A549 (cell line): ENCODE measurements around the gene SPACA7. TPM values are rescaled to one million over a fixed set of nuclear protein-coding genes. Genes with fewer than 3 reads are reported as not detected.

Experiments used
- ATAC-seq, 2 experiments: fragments of 200-7000 bp in 1 of 2; fragments of >200 bp in 1 of 2; cut with Nextera tagmentation in 1 of 2; cut with Tn5 transposase in 1 of 2; 3 replicates each; pipeline versions ENCODE4 v1.8.0 to v1.9.1; 2018 to 2020; ENCODE audit warnings: mild to moderate bottlenecking in 1 of 2, moderate library complexity in 1 of 2
- CTCF ChIA-PET: fragments of 300-600 bp; sonication (Branson Sonifier 250); formaldehyde crosslinking; extraction: SDS; loops from one replicate; lab custom pipeline; 2021; ENCODE audit warnings: antibody characterized with exemption, inconsistent platforms; lab: Yijun Ruan, JAX
- POLR2A ChIA-PET: fragments of 350-600 bp; formaldehyde crosslinking; extraction: SDS; loops from one replicate; lab custom pipeline; 2021; ENCODE audit warnings: antibody characterized with exemption, inconsistent platforms; lab: Yijun Ruan, JAX
- DNase-seq, 2 experiments: peaks; one replicate each; pipeline versions ENCODE4 v3.0.0 to v3.0.0-alpha.2; 2011 to 2016; ENCODE audit warnings: low read depth in 1 of 2, low spot score in 1 of 2
- FAIRE-seq: peaks from 2 replicates; lab custom pipeline; 2011; peaks lifted over from hg19 to GRCh38; lab: Jason Lieb, UNC
- H3K27ac ChIP-seq, 2 experiments: fragments of >200 bp; sonication (Bioruptor Twin); formaldehyde crosslinking; 3 replicates each; pipeline ENCODE4 v1.5.1; 2016 to 2017
- H3K4me1 ChIP-seq: fragments of >200 bp; sonication (Bioruptor Twin); formaldehyde crosslinking; 3 replicates; pipeline ENCODE4 v1.6.1; 2016
- H3K4me2 ChIP-seq: fragments of >200 bp; sonication (Bioruptor Twin); formaldehyde crosslinking; 3 replicates; pipeline ENCODE4 v1.6.1; 2016
- H3K4me3 ChIP-seq: fragments of >200 bp; sonication (Bioruptor Twin); formaldehyde crosslinking; 3 replicates; pipeline ENCODE4 v1.5.1; 2016
- H3K9me3 ChIP-seq: fragments of >200 bp; sonication (Bioruptor Twin); formaldehyde crosslinking; 3 replicates; pipeline ENCODE4 v1.6.1; 2016
- BHLHE40 ChIP-seq: IDR thresholded peaks from 2 replicates; pipeline ENCODE4 v1.6.1; 2012; ENCODE audit warnings: low read depth, low read length, inconsistent platforms
- CBX8 ChIP-seq: fragments of 200-600 bp; sonication (generic); IDR thresholded peaks from 2 replicates; pipeline ENCODE4 v1.6.1; 2016
- CEBPB ChIP-seq, 2 experiments: fragments of >200 bp in 1 of 2; sonication (Bioruptor Twin) in 1 of 2; formaldehyde crosslinking in 1 of 2; IDR thresholded peaks; 2 replicates each; pipeline ENCODE4 v1.6.1; 2012 to 2016
- ESRRA ChIP-seq: fragments of 150-350 bp; IDR thresholded peaks from 2 replicates; pipeline ENCODE4 v1.6.1; 2014; ENCODE audit warnings: mild to moderate bottlenecking, low read length, borderline replicate concordance
- GATA3 ChIP-seq: IDR thresholded peaks from 2 replicates; pipeline ENCODE4 v1.6.1; 2012; ENCODE audit warnings: borderline replicate concordance
- HOXA7 ChIP-seq: fragments of 250-450 bp; sonication (Bioruptor Pico); IDR thresholded peaks from 2 replicates; pipeline ENCODE4 v1.5.0; 2020; ENCODE audit warnings: mild to moderate bottlenecking, moderate library complexity
- HOXB5 ChIP-seq: fragments of 250-450 bp; sonication (Bioruptor Pico); IDR thresholded peaks from 2 replicates; pipeline ENCODE4 v1.5.0; 2020; ENCODE audit warnings: mild to moderate bottlenecking, moderate library complexity
- JUN ChIP-seq, 2 experiments: fragments of >200 bp; sonication (Bioruptor Twin); formaldehyde crosslinking; IDR thresholded peaks; 2 replicates in 1 of 2; 3 replicates in 1 of 2; pipeline ENCODE4 v1.6.1; 2016 to 2017
- JUNB ChIP-seq: fragments of >200 bp; sonication (Bioruptor Twin); formaldehyde crosslinking; IDR thresholded peaks from 2 replicates; pipeline ENCODE4 v1.6.1; 2016
- MAFK ChIP-seq: fragments of 450-650 bp; IDR thresholded peaks from 2 replicates; pipeline ENCODE4 v1.6.1; 2014; ENCODE audit not compliant: partially characterized antibody
- MYC ChIP-seq: IDR thresholded peaks from 2 replicates; pipeline ENCODE4 v1.6.1; 2012; ENCODE audit warnings: mild to moderate bottlenecking, inconsistent platforms, low read length, improper control_type of control experiment, borderline replicate concordance
- NPAS2 ChIP-seq: fragments of 250-450 bp; sonication (Bioruptor Pico); IDR thresholded peaks from 2 replicates; pipeline ENCODE4 v1.8.0; 2022; ENCODE audit warnings: mild to moderate bottlenecking, moderate library complexity, borderline replicate concordance
- PHF8 ChIP-seq: fragments of 200-600 bp; sonication (generic); IDR thresholded peaks from 2 replicates; pipeline ENCODE4 v1.6.1; 2016; ENCODE audit warnings: low read depth, mild to moderate bottlenecking, antibody characterized with exemption, moderate library complexity, borderline replicate concordance
- POLR2A ChIP-seq: IDR thresholded peaks from 2 replicates; pipeline ENCODE4 v1.6.1; 2012; ENCODE audit warnings: mild to moderate bottlenecking, low read length
- RAD21 ChIP-seq, 2 experiments: fragments of >200 bp in 1 of 2; sonication (Bioruptor Twin) in 1 of 2; formaldehyde crosslinking in 1 of 2; IDR thresholded peaks in 1 of 2; conservative IDR thresholded peaks in 1 of 2; 2 replicates in 1 of 2; 3 replicates in 1 of 2; pipeline ENCODE4 v1.6.1; 2012 to 2018; ENCODE audit warnings: inconsistent platforms in 1 of 2
- RFX5 ChIP-seq: fragments of 450-650 bp; IDR thresholded peaks from 2 replicates; pipeline ENCODE4 v1.7.1; 2014; ENCODE audit warnings: antibody characterized with exemption, mild to moderate bottlenecking, moderate library complexity
- SMC3 ChIP-seq: fragments of >200 bp; sonication (Bioruptor Twin); formaldehyde crosslinking; IDR thresholded peaks from 3 replicates; pipeline ENCODE4 v1.6.1; 2018; ENCODE audit warnings: inconsistent platforms
- TFCP2L1 ChIP-seq: fragments of 250-450 bp; sonication (Bioruptor Pico); IDR thresholded peaks from 2 replicates; pipeline ENCODE4 v1.5.0; 2021; ENCODE audit warnings: mild to moderate bottlenecking
- TP53 ChIP-seq: fragments of 250-450 bp; sonication (Bioruptor Pico); IDR thresholded peaks from 2 replicates; pipeline ENCODE4 v1.5.0; 2021; ENCODE audit warnings: mild to moderate bottlenecking, moderate library complexity
- ZNF302 ChIP-seq: fragments of 250-450 bp; sonication (Bioruptor Pico); IDR thresholded peaks from 2 replicates; pipeline ENCODE4 v1.9.0; 2021; ENCODE audit warnings: inconsistent platforms, mild to moderate bottlenecking, moderate library complexity
- WGBS: methylation state at CpG from one replicate; pipeline ENCODE4 v1.1.6; 2017; ENCODE audit errors: missing lambda C conversion rate; 5-methylcytosine and 5-hydroxymethylcytosine counted together
- polyA plus RNA-seq, 4 experiments: library from polyadenylated mRNA; depleted of rRNA in 3 of 4; stranded (reverse); fragments of >200 nt; fragmentation: RNase III in 1 of 4; extraction: RNeasy Plus Mini Kit Qiagen cat#74134 plus additional on column Dnase treatment in 1 of 4; gene quantifications; 2 replicates in 3 of 4; 3 replicates in 1 of 4; pipeline ENCODE4 v1.2.3, GENCODE V29; 2011 to 2017
- TF ChIP-seq, protein P1 (sequence below): fragments of 250-450 bp; sonication (Bioruptor Pico); IDR thresholded peaks from 2 replicates; pipeline ENCODE4 v1.5.0; 2021; ENCODE audit warnings: mild to moderate bottlenecking, moderate library complexity, borderline replicate concordance
- TF ChIP-seq, protein P2 (sequence below): fragments of >200 bp; sonication (Bioruptor Twin); formaldehyde crosslinking; IDR thresholded peaks from 3 replicates; pipeline ENCODE4 v1.5.1; 2016
- TF ChIP-seq, protein P3 (sequence below): IDR thresholded peaks from 2 replicates; pipeline ENCODE4 v1.6.1; 2012; ENCODE audit warnings: low read depth, borderline replicate concordance
- TF ChIP-seq, protein P4 (sequence below): fragments of >200 bp; sonication (Bioruptor Twin); formaldehyde crosslinking; IDR thresholded peaks from 3 replicates; pipeline ENCODE4 v1.6.1; 2016
- TF ChIP-seq, protein P5 (sequence below): IDR thresholded peaks from 2 replicates; pipeline ENCODE4 v1.6.1; 2012

SPACA7 gene
- polyA plus RNA-seq, 2 of the 4 experiments (the other 2 are of a cell fraction): not detected

DNA sequence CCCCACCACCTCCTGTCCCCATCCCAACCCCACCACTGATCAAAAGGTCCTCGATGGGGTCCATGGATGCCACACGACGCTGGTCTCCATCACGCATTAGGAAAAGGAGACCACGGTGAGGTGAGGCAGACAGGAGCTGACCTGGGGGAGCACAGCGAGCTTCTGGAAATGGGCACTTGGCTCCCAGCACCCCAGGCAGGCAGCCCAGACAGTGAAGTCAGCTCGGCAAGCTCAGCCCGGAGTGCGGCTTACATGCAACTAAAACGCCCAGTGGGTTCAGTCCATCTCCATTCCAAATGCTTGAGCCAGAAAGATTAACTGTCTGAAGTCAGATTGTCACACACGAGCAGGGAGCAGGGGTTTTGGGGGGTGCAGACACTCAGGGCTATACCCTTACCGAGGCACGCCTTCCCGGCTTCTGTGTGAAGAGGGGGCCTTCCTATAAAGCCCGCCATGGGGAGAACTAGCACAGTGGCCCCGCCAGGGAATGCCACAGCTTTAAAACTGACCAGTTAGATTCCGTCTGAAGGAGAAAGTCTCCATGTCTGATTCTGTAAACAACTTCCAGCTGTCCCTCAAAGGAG is 79.4 kb downstream of the SPACA7 start:
- Histone ChIP-seq H3K4me3 (no peak overlapping the region), H3K4me1 (no peaks in the 10 kb centered on the region), H3K4me2 (no peak overlapping the region), H3K27ac (no peak overlapping the region), H3K9me3 (no peaks in the 10 kb centered on the region)
- FAIRE-seq (no peak), ATAC-seq (no peak), DNase-seq (no peak)
- TF ChIP-seq HOXB5 (CRISPR knock-in tag): no peak
- no peak for TF ChIP-seq CEBPB (IDR thresholded peaks at IDR 0.05)
- no peak for TF ChIP-seq TFCP2L1 (CRISPR knock-in tag)
- TF ChIP-seq NPAS2 (CRISPR knock-in tag): no peak
- TF ChIP-seq BHLHE40: no peak
- TF ChIP-seq, protein P1, sequence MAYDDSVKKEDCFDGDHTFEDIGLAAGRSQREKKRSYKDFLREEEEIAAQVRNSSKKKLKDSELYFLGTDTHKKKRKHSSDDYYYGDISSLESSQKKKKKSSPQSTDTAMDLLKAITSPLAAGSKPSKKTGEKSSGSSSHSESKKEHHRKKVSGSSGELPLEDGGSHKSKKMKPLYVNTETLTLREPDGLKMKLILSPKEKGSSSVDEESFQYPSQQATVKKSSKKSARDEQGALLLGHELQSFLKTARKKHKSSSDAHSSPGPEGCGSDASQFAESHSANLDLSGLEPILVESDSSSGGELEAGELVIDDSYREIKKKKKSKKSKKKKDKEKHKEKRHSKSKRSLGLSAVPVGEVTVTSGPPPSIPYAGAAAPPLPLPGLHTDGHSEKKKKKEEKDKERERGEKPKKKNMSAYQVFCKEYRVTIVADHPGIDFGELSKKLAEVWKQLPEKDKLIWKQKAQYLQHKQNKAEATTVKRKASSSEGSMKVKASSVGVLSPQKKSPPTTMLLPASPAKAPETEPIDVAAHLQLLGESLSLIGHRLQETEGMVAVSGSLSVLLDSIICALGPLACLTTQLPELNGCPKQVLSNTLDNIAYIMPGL (CRISPR knock-in tag): no peak
- no peak for TF ChIP-seq MAFK
- ChIA-PET POLR2A (no interaction called here), CTCF (interaction anchor here (3.4 kb wide), 1 partner anchor 12 kb away, joined by 20 read pairs; no protein-coding TSS in a partner anchor)
- whole genome bisulfite sequencing: 46% methylated on average over 11 of the region's 17 CpGs

DNA sequence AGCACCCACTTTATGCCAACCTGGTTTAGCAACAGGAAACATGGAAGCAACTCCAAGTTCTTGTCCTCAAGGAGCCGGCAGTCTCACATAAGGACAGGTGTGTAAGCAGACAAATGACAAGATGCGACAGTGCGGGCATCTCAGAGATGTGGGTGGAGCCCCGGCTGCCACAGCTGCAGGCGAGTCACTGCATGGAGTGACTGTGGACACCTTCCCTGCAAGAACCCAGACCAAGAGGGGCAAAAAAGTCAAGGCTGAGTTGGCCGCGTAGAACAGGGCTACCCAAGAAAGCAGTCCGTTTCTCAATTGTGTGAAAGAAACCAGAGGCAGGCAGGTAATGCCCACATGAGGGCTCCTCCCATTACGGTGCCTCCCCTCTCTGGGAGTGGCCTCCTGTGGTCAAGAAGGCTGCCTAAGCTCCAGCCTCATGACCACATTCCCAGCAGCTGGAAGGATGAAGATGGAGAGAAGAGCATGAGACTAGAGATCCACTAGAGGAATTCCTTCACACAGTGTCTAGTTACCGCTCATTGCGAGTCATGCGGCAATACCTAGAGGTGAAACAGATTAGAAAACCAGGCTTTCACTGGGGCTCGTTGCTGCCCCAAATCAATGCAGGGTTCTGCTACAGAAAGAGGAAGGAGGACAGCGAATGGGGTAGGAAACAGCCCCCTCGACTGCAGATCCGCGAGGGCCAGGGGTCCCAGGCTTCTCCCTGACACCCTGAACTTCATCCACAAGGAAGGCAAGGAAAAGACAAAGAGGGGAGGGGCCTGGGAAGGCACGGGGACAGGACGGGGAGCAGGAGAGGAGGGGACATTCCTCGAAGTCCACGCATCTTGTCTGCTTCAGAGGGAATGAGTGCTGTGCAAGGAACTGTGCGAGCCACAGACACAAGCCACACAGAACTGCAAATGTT is 80.2 kb downstream of the SPACA7 start:
- no peak for FAIRE-seq
- no peak for ATAC-seq
- Histone ChIP-seq H3K9me3 (no peaks in the 10 kb centered on the region), H3K4me2 (no peak overlapping the region), H3K4me3 (no peak overlapping the region), H3K4me1 (no peaks in the 10 kb centered on the region), H3K27ac (no peak overlapping the region)
- TF ChIP-seq ESRRA (no peak), POLR2A (no peak), RAD21 (conservative IDR thresholded peaks at IDR 0.05 in 1 of 2, IDR thresholded peaks at IDR 0.05 in 1 of 2) (no peak), HOXA7 (no peak), TFCP2L1 (CRISPR knock-in tag) (no peak), SMC3 (no peak), RFX5 (no peak), CEBPB (IDR thresholded peaks at IDR 0.05) (no peak), BHLHE40 (no peak)
- WGBS: 53% methylated on average over 18 of the region's 22 CpGs
- DNase-seq: no peak
- POLR2A ChIA-PET: no interaction called here
- CTCF ChIA-PET: interaction anchor here (3.4 kb wide), 1 partner anchor 13 kb away, joined by 20 read pairs; no protein-coding TSS in a partner anchor

DNA sequence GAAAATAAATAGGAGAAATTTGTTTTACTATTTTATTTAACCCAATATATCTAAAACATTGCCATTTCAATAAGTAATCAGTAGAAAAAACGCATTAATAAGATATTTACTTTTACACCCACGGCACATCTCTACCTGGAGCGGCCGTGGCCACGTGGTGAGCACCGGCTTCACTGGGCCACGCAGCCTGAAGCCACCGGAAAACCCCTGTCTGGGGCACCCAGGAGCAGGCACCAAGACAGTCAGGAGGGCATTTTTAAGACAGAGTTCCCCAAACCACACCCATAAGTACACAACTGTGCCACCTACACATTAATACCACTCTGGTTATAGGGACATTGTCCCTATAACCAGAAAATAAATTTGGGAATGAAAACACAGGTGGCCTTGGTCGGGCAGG is 80.9 kb downstream of the SPACA7 start:
- H3K9me3 ChIP-seq: no peaks in the 10 kb centered on the region
- no peak overlapping the region for H3K4me2 ChIP-seq
- ATAC-seq (no peak), DNase-seq (no peak), FAIRE-seq (no peak)
- 59% methylated on average over 6 of the region's 9 CpGs for WGBS
- H3K4me3 ChIP-seq: no peak overlapping the region
- no peaks in the 10 kb centered on the region for H3K4me1 ChIP-seq
- H3K27ac ChIP-seq: no peak overlapping the region
- POLR2A ChIA-PET: no interaction called here
- CTCF ChIA-PET: no interaction called here
- TF ChIP-seq, protein P2, sequence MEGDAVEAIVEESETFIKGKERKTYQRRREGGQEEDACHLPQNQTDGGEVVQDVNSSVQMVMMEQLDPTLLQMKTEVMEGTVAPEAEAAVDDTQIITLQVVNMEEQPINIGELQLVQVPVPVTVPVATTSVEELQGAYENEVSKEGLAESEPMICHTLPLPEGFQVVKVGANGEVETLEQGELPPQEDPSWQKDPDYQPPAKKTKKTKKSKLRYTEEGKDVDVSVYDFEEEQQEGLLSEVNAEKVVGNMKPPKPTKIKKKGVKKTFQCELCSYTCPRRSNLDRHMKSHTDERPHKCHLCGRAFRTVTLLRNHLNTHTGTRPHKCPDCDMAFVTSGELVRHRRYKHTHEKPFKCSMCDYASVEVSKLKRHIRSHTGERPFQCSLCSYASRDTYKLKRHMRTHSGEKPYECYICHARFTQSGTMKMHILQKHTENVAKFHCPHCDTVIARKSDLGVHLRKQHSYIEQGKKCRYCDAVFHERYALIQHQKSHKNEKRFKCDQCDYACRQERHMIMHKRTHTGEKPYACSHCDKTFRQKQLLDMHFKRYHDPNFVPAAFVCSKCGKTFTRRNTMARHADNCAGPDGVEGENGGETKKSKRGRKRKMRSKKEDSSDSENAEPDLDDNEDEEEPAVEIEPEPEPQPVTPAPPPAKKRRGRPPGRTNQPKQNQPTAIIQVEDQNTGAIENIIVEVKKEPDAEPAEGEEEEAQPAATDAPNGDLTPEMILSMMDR: no peak
- TF ChIP-seq JUNB (no peak), ZNF302 (CRISPR knock-in tag) (no peak), JUN (IDR thresholded peaks at IDR 0.05) (no peak), GATA3 (no peak), TP53 (CRISPR knock-in tag) (no peak), MYC (no peak), PHF8 (no peak), NPAS2 (CRISPR knock-in tag) (no peak), CBX8 (no peak)
- TF ChIP-seq, protein P3, sequence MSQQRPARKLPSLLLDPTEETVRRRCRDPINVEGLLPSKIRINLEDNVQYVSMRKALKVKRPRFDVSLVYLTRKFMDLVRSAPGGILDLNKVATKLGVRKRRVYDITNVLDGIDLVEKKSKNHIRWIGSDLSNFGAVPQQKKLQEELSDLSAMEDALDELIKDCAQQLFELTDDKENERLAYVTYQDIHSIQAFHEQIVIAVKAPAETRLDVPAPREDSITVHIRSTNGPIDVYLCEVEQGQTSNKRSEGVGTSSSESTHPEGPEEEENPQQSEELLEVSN: no peak
- TF ChIP-seq, protein P4, sequence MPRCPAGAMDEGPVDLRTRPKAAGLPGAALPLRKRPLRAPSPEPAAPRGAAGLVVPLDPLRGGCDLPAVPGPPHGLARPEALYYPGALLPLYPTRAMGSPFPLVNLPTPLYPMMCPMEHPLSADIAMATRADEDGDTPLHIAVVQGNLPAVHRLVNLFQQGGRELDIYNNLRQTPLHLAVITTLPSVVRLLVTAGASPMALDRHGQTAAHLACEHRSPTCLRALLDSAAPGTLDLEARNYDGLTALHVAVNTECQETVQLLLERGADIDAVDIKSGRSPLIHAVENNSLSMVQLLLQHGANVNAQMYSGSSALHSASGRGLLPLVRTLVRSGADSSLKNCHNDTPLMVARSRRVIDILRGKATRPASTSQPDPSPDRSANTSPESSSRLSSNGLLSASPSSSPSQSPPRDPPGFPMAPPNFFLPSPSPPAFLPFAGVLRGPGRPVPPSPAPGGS: no peak
- TF ChIP-seq, protein P5, sequence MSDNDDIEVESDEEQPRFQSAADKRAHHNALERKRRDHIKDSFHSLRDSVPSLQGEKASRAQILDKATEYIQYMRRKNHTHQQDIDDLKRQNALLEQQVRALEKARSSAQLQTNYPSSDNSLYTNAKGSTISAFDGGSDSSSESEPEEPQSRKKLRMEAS: no peak
